Hepatocyte (in vitro differentiated cells): ENCODE measurements around the gene UFL1. TPM values are rescaled to one million over a fixed set of nuclear protein-coding genes. Genes with fewer than 3 reads are reported as not detected.
"Not testable (repeated sequence)": the region's sequence is repeated elsewhere in the genome, so short reads cannot be mapped to it uniquely, and the experiment has no call there.

Source experiments
- DNase-seq: peaks from one replicate; pipeline ENCODE4 v3.0.0-alpha.2; 2016; ENCODE audit warnings: low spot score
- H2AFZ ChIP-seq: fragments of 200-600 bp; sonication (generic); 2 replicates; pipeline ENCODE4 v1.6.0; 2016; ENCODE audit warnings: antibody characterized with exemption, mild to moderate bottlenecking
- H3K27ac ChIP-seq: fragments of 200-600 bp; sonication (generic); 2 replicates; pipeline ENCODE4 v1.5.1; 2016; ENCODE audit warnings: mild to moderate bottlenecking
- H3K27me3 ChIP-seq: fragments of 200-600 bp; sonication (generic); 2 replicates; pipeline ENCODE4 v1.6.1; 2016
- H3K36me3 ChIP-seq: fragments of 200-600 bp; sonication (generic); replicated peaks from 2 replicates; pipeline ENCODE4 v1.5.1; 2016; ENCODE audit warnings: low read depth; ENCODE audit not compliant: insufficient read depth
- H3K4me1 ChIP-seq: fragments of 200-600 bp; sonication (generic); 2 replicates; pipeline ENCODE4 v1.5.1; 2016; ENCODE audit warnings: mild to moderate bottlenecking, moderate library complexity; ENCODE audit not compliant: insufficient read depth
- H3K4me2 ChIP-seq: fragments of 200-600 bp; sonication (generic); 2 replicates; pipeline ENCODE4 v1.6.0; 2016
- H3K4me3 ChIP-seq: fragments of 200-600 bp; sonication (generic); 2 replicates; pipeline ENCODE4 v1.5.1; 2016; ENCODE audit warnings: mild to moderate bottlenecking
- H3K79me2 ChIP-seq: fragments of 200-600 bp; sonication (generic); 2 replicates; pipeline ENCODE4 v1.6.0; 2017; ENCODE audit warnings: mild to moderate bottlenecking
- H3K9me2 ChIP-seq: fragments of 200-600 bp; sonication (generic); replicated peaks from 2 replicates; pipeline ENCODE4 v1.6.0; 2017; ENCODE audit warnings: mild to moderate bottlenecking; ENCODE audit not compliant: insufficient read depth
- H3K9me3 ChIP-seq: fragments of 200-600 bp; sonication (generic); 2 replicates; pipeline ENCODE4 v1.5.1; 2016; ENCODE audit warnings: low read depth, mild to moderate bottlenecking
- H4K20me1 ChIP-seq: fragments of 200-600 bp; sonication (generic); 2 replicates; pipeline ENCODE4 v1.6.0; 2016; ENCODE audit warnings: mild to moderate bottlenecking; ENCODE audit not compliant: insufficient read depth, poor library complexity, severe bottlenecking
- EZH2 ChIP-seq: fragments of 200-600 bp; sonication (generic); IDR thresholded peaks from 2 replicates; pipeline ENCODE4 v1.6.1; 2016; ENCODE audit warnings: antibody characterized with exemption, mild to moderate bottlenecking, borderline replicate concordance
- EZH2phosphoT487 ChIP-seq: fragments of 200-600 bp; sonication (generic); IDR thresholded peaks from one replicate; pipeline ENCODE4 v1.6.1; 2018; ENCODE audit warnings: antibody characterized with exemption, mild to moderate bottlenecking, low read depth, moderate library complexity; ENCODE audit not compliant: unreplicated experiment, severe bottlenecking
- WGBS: methylation state at CpG from one replicate; pipeline ENCODE4 v1.1.6; 2016; ENCODE audit warnings: low lambda C conversion rate; ENCODE audit errors: missing lambda C conversion rate; 5-methylcytosine and 5-hydroxymethylcytosine counted together
- polyA plus RNA-seq: library from polyadenylated mRNA; unstranded; fragments of >200 nt; fragmentation: Nextera tagmentation; extraction: Ambion mirVana; gene quantifications from 2 replicates; pipeline ENCODE4 v1.2.1, GENCODE V29; 2016
- total RNA-seq: library from RNA; depleted of rRNA; stranded (reverse); fragments of >200 nt; gene quantifications from 2 replicates; pipeline ENCODE4 v1.2.3, GENCODE V29; 2014
- TF ChIP-seq, protein P1 (sequence below): fragments of 200-600 bp; sonication (generic); IDR thresholded peaks from 2 replicates; pipeline ENCODE4 v1.5.1; 2016; ENCODE audit warnings: antibody characterized with exemption, mild to moderate bottlenecking; ENCODE audit not compliant: poor library complexity

UFL1 gene
- total RNA-seq (40.3 and 42.4 TPM in 2 replicates), polyA plus RNA-seq (18.8 and 20.5 TPM in 2 replicates)

GRCh38 chr6:96521644-96522464 is at the start of gene UFL1:
TSS of gene UFL1 (plus strand) at chr6:96521806. CDS start at chr6:96521874, 68 bp downstream.
- H3K27me3 ChIP-seq: no peaks in the 10 kb centered on the region
- no peaks in the 10 kb centered on the region for H4K20me1 ChIP-seq
- H3K79me2 ChIP-seq: peaks cover 43% of the 10 kb centered on the region
- H3K4me1 ChIP-seq: peaks cover 22% of the 10 kb centered on the region
- peak within 1 kb of the TSS; percentile 99 for H3K27ac ChIP-seq
- DNase-seq: peak; percentile 98
- no peaks in the 10 kb centered on the region for H3K36me3 ChIP-seq
- H2AFZ ChIP-seq: peak within 1 kb of the TSS; percentile 83
- H3K4me3 ChIP-seq: peak within 1 kb of the TSS; percentile 62
- TF ChIP-seq EZH2 (no peak), EZH2phosphoT487 (no peak)
- TF ChIP-seq, protein P1, sequence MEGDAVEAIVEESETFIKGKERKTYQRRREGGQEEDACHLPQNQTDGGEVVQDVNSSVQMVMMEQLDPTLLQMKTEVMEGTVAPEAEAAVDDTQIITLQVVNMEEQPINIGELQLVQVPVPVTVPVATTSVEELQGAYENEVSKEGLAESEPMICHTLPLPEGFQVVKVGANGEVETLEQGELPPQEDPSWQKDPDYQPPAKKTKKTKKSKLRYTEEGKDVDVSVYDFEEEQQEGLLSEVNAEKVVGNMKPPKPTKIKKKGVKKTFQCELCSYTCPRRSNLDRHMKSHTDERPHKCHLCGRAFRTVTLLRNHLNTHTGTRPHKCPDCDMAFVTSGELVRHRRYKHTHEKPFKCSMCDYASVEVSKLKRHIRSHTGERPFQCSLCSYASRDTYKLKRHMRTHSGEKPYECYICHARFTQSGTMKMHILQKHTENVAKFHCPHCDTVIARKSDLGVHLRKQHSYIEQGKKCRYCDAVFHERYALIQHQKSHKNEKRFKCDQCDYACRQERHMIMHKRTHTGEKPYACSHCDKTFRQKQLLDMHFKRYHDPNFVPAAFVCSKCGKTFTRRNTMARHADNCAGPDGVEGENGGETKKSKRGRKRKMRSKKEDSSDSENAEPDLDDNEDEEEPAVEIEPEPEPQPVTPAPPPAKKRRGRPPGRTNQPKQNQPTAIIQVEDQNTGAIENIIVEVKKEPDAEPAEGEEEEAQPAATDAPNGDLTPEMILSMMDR: no peak
- H3K9me3 ChIP-seq: no peaks in the 10 kb centered on the region
- peak within 1 kb of the TSS; percentile 91 for H3K4me2 ChIP-seq
- WGBS: 2% methylated on average over 50 of the region's 63 CpGs
- H3K9me2 ChIP-seq: no peaks in the 10 kb centered on the region

GRCh38 chr6:96472291-96472690 is 49.3 kb upstream of the UFL1 start:
- H3K27me3 ChIP-seq, H3K27ac ChIP-seq, H3K36me3 ChIP-seq, H3K4me1 ChIP-seq, H3K4me3 ChIP-seq, DNase-seq, H3K79me2 ChIP-seq, H3K9me2 ChIP-seq, H4K20me1 ChIP-seq, H2AFZ ChIP-seq, H3K9me3 ChIP-seq, H3K4me2 ChIP-seq: not testable (repeated sequence)
- 68% methylated on average over 2 of the region's 2 CpGs for WGBS

DNA sequence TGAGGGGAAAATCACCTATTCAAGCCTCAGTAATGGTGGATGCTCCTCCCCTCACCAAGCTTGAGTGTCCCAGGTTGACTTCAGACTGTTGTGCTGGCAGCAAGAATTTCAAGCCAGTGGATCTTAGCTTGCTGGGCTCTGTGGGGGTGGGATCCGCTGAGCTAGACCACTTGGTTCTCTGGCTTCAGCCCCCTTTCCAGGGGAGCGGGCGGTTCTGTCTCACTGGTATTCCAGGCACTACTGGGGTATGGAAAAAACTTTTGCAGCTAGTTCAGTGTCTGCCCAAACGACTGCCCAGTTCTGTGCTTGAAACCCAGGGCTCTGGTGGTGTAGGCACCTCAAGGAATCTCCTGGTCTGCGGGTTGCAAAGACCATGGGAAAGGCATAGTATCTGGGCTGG is 42.9 kb upstream of the UFL1 start:
- Histone ChIP-seq H3K4me3 (no peak overlapping the region), H3K27me3 (no peaks in the 10 kb centered on the region), H3K4me1 (no peaks in the 10 kb centered on the region), H3K27ac (no peak overlapping the region), H3K9me3 (no peaks in the 10 kb centered on the region), H3K9me2 (no peaks in the 10 kb centered on the region), H3K79me2 (no peaks in the 10 kb centered on the region), H4K20me1 (no peaks in the 10 kb centered on the region), H3K4me2 (no peak overlapping the region), H2AFZ (no peak overlapping the region), H3K36me3 (no peaks in the 10 kb centered on the region)
- TF ChIP-seq EZH2 (no peak), EZH2phosphoT487 (no peak)
- TF ChIP-seq, protein P1: no peak
- 92% methylated on average over 5 of the region's 5 CpGs for WGBS
- DNase-seq: no peak

- no peak overlapping the region for H3K4me2 ChIP-seq
- peaks cover 6% of the 10 kb centered on the region for H3K9me3 ChIP-seq
- no peak overlapping the region for H3K4me3 ChIP-seq
- no peak overlapping the region for H3K27ac ChIP-seq
- no peaks in the 10 kb centered on the region for H3K9me2 ChIP-seq
- TF ChIP-seq EZH2 (no peak), EZH2phosphoT487 (no peak)
- no peaks in the 10 kb centered on the region for H3K79me2 ChIP-seq
- 95% methylated on average over 2 of the region's 2 CpGs for WGBS
- no peaks in the 10 kb centered on the region for H3K36me3 ChIP-seq
- no peak for DNase-seq
- no peaks in the 10 kb centered on the region for H3K27me3 ChIP-seq
- no peaks in the 10 kb centered on the region for H3K4me1 ChIP-seq
- no peaks in the 10 kb centered on the region for H4K20me1 ChIP-seq
- H2AFZ ChIP-seq: no peak overlapping the region
These were observed 29.7 kb upstream of the UFL1 start for GRCh38 chr6:96491926-96492325.
